ENCODE measurements around the gene ETS2. TPM values are rescaled to one million over a fixed set of nuclear protein-coding genes. Genes with fewer than 3 reads are reported as not detected.

Gene ETS2
- total RNA-seq, 4 donors from 2014 or later = 36.6 to 92.2 (median 56.3) TPM

DNA sequence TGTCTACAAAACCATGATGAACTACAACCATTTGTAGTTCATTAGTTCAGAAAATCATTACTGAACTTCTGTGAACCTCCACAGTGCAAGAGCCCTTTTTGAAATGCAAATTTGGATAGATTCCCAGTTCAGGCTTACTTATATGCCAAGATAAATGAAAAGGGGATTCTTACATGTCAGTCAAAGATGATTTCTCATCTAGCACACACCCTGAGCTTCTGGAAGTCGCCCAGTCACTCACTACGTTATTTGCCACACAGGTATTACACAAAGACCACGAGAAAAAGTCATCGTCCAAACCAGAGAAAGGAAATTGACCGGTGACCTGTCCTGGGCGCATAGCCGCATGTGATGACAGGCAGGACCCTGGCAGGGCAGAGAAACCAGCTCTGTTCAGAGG, 41.8 kb downstream of the ETS2 start:
- Histone ChIP-seq H3K4me3 (replicated peaks in 1 of 3) (no peak overlapping the region), H3K4me1 (no peaks in the 10 kb centered on the region), H3K9me3 (no peaks in the 10 kb centered on the region), H3K27me3 (no peaks in the 10 kb centered on the region), H3K36me3 (no peaks in the 10 kb centered on the region), H3K27ac (no peak overlapping the region)
- no peak for DNase-seq
- 82 to 90% methylated on average over 7 of the region's 7 CpGs for WGBS, 2 donors
- TF ChIP-seq POLR2A (IDR thresholded peaks at IDR 0.05) (no peak), CTCF (IDR thresholded peaks at IDR 0.05) (no peak)
- intact Hi-C loops (cut with DNase I) = no loop called here

- H3K27me3 ChIP-seq = no peaks in the 10 kb centered on the region
- intact Hi-C loops (cut with DNase I) = no loop called here
- H3K4me1 ChIP-seq = no peaks in the 10 kb centered on the region
- no peak overlapping the region for H3K27ac ChIP-seq
- 80 to 87% methylated on average over 7 of the region's 7 CpGs for WGBS, 2 donors
- H3K36me3 ChIP-seq = no peaks in the 10 kb centered on the region
- no peak for DNase-seq
- no peak overlapping the region for H3K4me3 ChIP-seq (replicated peaks in 1 of 3)
- H3K9me3 ChIP-seq = no peaks in the 10 kb centered on the region
- no peak for TF ChIP-seq CTCF (IDR thresholded peaks at IDR 0.05)
- TF ChIP-seq POLR2A (IDR thresholded peaks at IDR 0.05) = no peak
Observed at GRCh38 chr21:38848187-38848609, 42.5 kb downstream of the ETS2 start.

DNA sequence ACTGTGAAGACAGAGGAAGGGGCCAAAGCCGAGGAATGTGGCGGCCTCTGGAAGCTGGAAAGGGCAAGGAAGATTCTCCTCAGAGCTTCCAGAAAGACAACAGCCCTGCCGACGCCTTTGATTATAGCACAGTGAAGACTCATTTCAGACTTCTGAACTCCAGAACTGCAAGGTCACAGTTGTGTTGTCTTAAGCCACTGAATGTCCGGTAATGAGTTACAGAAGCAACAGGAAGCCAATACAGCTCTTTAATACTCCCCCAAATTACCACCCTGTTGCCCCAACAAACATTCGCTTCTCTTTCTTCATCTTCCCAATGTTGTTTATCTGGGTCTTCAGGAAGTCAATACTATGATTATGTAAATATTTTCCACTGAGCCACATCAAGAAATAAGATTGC, 44.0 kb downstream of the ETS2 start:
- H3K9me3 ChIP-seq = no peaks in the 10 kb centered on the region
- H3K27ac ChIP-seq = no peak overlapping the region
- no peaks in the 10 kb centered on the region for H3K27me3 ChIP-seq
- DNase-seq = no peak
- WGBS, 2 donors = 75 to 82% methylated on average over 6 of the region's 6 CpGs
- H3K4me3 ChIP-seq (replicated peaks in 1 of 3) = no peak overlapping the region
- TF ChIP-seq POLR2A (IDR thresholded peaks at IDR 0.05) (no peak), CTCF (IDR thresholded peaks at IDR 0.05) (no peak)
- intact Hi-C loops (cut with DNase I) = no loop called here
- H3K4me1 ChIP-seq = no peaks in the 10 kb centered on the region
- H3K36me3 ChIP-seq = no peaks in the 10 kb centered on the region

DNA sequence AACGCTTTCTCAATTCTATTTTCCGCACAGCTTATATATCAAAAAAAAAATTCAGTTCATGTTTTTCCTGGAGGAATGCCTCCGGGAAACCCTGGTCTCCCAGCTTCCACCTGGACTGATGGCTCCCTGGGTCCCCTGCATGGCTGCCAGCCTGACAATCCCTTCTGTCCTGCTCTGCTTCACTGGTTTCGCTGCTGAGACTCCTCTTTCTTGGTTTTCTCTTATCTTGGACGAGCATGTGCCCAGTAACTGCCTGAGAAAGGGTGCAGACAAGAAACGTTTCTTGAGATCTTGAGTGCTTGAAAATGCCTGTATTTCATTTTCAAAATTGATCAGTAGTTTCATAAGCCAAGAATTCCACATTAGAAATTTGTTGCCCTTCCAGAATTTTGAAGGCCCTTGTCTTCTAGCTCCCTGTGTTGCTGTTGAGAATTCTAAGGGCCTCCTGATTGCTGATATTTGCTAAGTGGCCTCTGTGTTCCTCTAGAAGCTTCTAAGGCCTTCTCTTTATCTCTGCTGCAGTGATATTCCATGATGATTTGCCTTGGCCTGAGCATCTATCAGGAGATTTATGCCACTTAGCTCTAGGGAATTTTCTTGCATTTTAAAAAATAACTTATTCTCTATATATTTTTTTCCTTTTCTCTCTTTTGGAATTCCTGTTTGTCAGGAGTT, 44.7 kb downstream of the ETS2 start:
- H3K9me3 ChIP-seq = no peaks in the 10 kb centered on the region
- H3K4me3 ChIP-seq (replicated peaks in 1 of 3) = no peak overlapping the region
- no peaks in the 10 kb centered on the region for H3K4me1 ChIP-seq
- 86 to 92% methylated on average over 6 of the region's 6 CpGs for WGBS, 2 donors
- TF ChIP-seq POLR2A (IDR thresholded peaks at IDR 0.05) = no peak
- TF ChIP-seq CTCF (IDR thresholded peaks at IDR 0.05) = no peak
- H3K27ac ChIP-seq = no peak overlapping the region
- H3K36me3 ChIP-seq = no peaks in the 10 kb centered on the region
- no peaks in the 10 kb centered on the region for H3K27me3 ChIP-seq
- no peak for DNase-seq
- intact Hi-C loops (cut with DNase I) = no loop called here

GRCh38 chr21:38851101-38851500, 45.4 kb downstream of the ETS2 start:
- H3K9me3 ChIP-seq = no peaks in the 10 kb centered on the region
- no peaks in the 10 kb centered on the region for H3K36me3 ChIP-seq
- H3K4me1 ChIP-seq = no peaks in the 10 kb centered on the region
- H3K4me3 ChIP-seq (replicated peaks in 1 of 3) = no peak overlapping the region
- no peak for DNase-seq
- intact Hi-C loops (cut with DNase I) = no loop called here
- 91% methylated on average over 1 of the region's 1 CpG for WGBS, 2 donors
- no peaks in the 10 kb centered on the region for H3K27me3 ChIP-seq
- H3K27ac ChIP-seq = no peak overlapping the region
- TF ChIP-seq POLR2A (IDR thresholded peaks at IDR 0.05) (no peak), CTCF (IDR thresholded peaks at IDR 0.05) (no peak)

All from thyroid gland (tissue), 4 donors.